C4-2B (cell line): Measurements from ENCODE around the gene OR10H1.
"Not testable (repeated sequence)": the region's sequence is repeated elsewhere in the genome, so short reads cannot be mapped to it uniquely, and the experiment has no call there.

Experiments
- H3K27ac ChIP-seq: fragments of 450-650 bp; 2 replicates; pipeline ENCODE4 v1.5.1; 2017
- CTCF ChIP-seq: fragments of 450-650 bp; conservative IDR thresholded peaks from 2 replicates; pipeline ENCODE4 v1.5.1; 2017; ENCODE audit warnings: mild to moderate bottlenecking
- ZFX ChIP-seq: fragments of 450-650 bp; IDR thresholded peaks from 2 replicates; pipeline ENCODE4 v1.6.1; 2017

Gene OR10H1

GRCh38 chr19:15776991-15777970 lies 38.2 kb downstream of the OR10H1 start:
- H3K27ac ChIP-seq = no peak overlapping the region
- TF ChIP-seq CTCF = no peak

- H3K27ac ChIP-seq = no peak overlapping the region
- TF ChIP-seq ZFX = no peak
- no peak for TF ChIP-seq CTCF
Observed at GRCh38 chr19:15776264-15776663, 39.2 kb downstream of the OR10H1 start.

- H3K27ac ChIP-seq = no peak overlapping the region
- TF ChIP-seq CTCF = no peak
Observed at GRCh38 chr19:15775249-15775648, 40.2 kb downstream of the OR10H1 start.

DNA sequence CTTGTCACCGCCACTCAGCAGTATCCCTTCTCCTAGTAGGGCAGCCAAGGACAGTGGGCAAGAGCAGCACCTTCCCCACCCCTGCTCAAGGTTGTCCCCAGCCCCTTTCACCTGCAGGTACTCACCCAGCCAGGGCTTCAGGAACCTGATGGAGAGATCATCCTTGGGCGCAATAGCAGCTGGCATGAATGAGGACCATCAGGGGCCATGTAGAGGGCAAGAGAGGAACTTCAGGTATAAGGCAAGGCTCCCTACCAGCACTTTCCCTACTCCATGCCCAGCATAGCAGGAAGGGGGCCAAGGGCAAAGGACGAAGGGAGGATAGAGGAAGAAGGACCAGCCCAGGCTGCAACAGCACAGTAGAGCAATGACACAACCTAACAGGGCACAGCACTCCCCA lies 41.3 kb downstream of the OR10H1 start:
- H3K27ac ChIP-seq = not testable (repeated sequence)

DNA sequence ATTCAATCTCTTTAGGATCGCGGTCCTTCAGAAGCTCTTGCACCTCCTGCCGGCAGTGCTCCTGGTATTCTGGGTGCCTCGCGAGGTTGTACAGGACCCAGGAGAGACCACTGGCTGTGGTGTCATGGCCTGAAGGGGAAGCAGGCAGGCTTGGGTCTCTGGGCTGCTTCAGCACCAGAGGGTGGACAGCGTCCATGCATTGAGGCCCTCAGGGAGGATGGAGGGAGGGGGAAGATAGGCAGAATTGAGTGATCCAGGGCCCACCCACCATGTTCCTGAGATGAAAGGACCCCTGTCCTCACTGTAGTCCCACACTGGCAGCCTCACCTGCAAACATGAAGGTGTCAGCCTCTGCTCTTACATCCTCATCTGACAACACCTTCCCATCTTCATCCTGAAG lies 45.9 kb downstream of the OR10H1 start:
- TF ChIP-seq CTCF (no peak), ZFX (no peak)
- no peak overlapping the region for H3K27ac ChIP-seq

DNA sequence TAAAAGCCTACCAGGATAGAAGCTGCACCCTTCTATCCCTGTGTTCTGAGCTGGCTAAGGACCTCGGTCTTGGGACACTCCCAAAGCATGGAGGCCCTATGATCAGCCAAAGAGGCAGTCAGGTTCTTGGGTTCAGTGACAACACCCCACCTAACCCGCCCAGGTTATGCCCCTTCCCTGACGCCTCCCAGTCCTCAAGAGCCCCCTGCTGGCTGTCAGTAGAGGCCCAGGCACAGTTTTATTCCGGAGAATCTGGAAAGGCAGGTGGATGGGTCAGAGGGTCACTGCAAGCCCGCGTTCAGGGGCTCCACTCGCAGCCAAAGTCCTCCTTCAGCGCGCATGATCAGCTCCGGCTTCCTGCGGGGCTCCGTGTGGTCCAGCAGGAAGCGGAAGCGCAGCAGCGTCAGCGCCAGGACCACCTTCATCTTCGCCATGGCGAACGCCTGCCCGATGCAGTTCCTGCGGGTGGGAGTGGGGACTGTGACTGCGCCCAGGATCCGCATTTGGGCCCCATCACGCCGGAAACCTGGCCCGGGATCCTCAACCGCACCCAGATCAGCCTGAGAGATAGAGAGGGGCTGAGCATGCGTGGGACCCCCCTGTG lies 55.4 kb downstream of the OR10H1 start:
- TF ChIP-seq CTCF (peak; percentile 53), ZFX (no peak)
- H3K27ac ChIP-seq = no peak overlapping the region

DNA sequence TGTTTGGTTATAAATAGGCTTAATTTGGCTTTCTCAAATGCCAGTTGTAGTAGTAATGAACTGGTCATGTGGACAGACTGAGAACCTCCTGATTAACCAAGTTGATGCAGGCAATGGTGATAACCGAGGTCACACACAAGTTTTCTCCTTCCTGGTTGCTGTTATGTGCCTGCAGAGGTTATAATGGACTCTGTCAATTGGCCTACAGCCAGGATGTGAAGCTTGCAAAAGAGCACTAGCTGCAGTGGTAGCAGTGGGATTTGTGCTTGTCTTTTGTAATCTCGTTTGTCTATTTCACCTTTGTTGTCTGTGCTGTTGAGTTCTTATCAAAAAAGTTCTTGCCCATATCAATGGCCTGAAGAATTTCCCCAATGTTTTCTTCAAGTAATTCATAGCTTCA lies 57.1 kb downstream of the OR10H1 start:
- H3K27ac ChIP-seq = no peak overlapping the region
- no peak for TF ChIP-seq ZFX
- TF ChIP-seq CTCF = no peak
